Mononuclear cell (primary cell): ENCODE results near the gene KNDC1. TPM values are rescaled to one million over a fixed set of nuclear protein-coding genes. Genes with fewer than 3 reads are reported as not detected.
"Not testable (repeated sequence)": the region's sequence is repeated elsewhere in the genome, so short reads cannot be mapped to it uniquely, and the experiment has no call there.

Experiments
- H3K27me3 ChIP-seq: 2 replicates; pipeline ENCODE4 v1.6.0; 2011; ENCODE audit warnings: low read length, control low read depth; ENCODE audit not compliant: insufficient read depth
- H3K4me1 ChIP-seq: 2 replicates; pipeline ENCODE4 v1.5.1; 2011; ENCODE audit warnings: mild to moderate bottlenecking, low read length, control low read depth; ENCODE audit not compliant: insufficient read depth
- H3K4me3 ChIP-seq: 2 replicates; pipeline ENCODE4 v1.5.1; 2011; ENCODE audit warnings: mild to moderate bottlenecking, low read length, moderate library complexity
- H3K9me3 ChIP-seq: 2 replicates; pipeline ENCODE4 v1.5.1; 2011; ENCODE audit warnings: low read depth, mild to moderate bottlenecking, control low read depth, low read length
- total RNA-seq: library from RNA; depleted of rRNA; stranded (reverse); fragments of >200 nt; gene quantifications from one replicate; pipeline ENCODE4 v1.2.3, GENCODE V29; 2012

Gene KNDC1
- total RNA-seq, 1 donor: 0.94 TPM

DNA sequence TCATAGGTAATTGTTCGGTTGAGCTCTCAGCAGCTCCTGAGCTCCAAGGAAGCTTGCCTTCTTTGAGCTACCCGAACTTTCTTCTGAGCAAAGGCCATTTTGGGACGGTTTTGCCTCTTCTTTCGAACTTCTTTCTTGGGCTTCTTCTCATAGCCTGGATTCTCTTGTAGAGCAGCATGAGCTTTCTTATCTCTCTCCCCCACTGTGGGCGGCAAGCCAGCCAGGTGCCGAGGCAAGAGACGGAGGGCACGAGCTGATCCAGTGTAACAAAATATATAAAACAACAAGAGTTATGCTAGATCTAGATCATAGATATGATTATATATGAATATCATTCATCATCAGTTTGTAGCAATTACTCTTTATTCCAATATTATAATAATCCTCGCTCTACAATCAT is 16.5 kb upstream of the KNDC1 start:
- Histone ChIP-seq H3K4me3 (no peak overlapping the region), H3K9me3 (no peaks in the 10 kb centered on the region), H3K27me3 (peaks cover 12% of the 10 kb centered on the region), H3K4me1 (no peaks in the 10 kb centered on the region)

GRCh38 chr10:133144771-133145170 is 15.2 kb upstream of the KNDC1 start:
- Histone ChIP-seq H3K27me3 (peaks cover 12% of the 10 kb centered on the region), H3K4me3 (no peak overlapping the region), H3K4me1 (no peaks in the 10 kb centered on the region), H3K9me3 (no peaks in the 10 kb centered on the region)

- no peaks in the 10 kb centered on the region for H3K9me3 ChIP-seq
- H3K4me1 ChIP-seq: no peaks in the 10 kb centered on the region
- no peak overlapping the region for H3K4me3 ChIP-seq
Measured at GRCh38 chr10:133150226-133150625, 9.8 kb upstream of the KNDC1 start.

DNA sequence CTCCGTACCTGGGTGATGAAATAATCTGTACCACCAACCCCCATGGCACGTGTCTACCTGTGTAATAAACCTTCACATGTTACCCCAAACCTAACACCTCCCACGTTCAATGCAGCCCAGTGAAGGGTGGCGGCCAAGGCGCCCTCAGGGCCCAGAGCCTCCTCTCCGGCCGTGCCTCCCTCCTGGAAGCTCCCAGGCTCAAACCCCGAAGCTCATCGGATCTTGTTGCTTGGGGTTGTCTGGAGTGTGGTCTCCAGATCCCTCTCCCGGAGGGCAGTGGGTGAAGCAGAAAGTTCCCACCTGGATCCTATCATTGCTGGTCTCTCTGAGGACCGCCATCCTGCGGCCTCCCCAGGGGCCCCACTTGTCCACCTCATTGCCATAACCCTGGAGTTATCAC is 9.4 kb upstream of the KNDC1 start:
- Histone ChIP-seq H3K9me3 (no peaks in the 10 kb centered on the region), H3K4me3 (no peak overlapping the region), H3K4me1 (no peaks in the 10 kb centered on the region), H3K27me3 (peaks cover 16% of the 10 kb centered on the region)

More at GRCh38 chr10:133150226-133150625, 9.8 kb upstream of the KNDC1 start:
- H3K27me3 ChIP-seq: peaks cover 16% of the 10 kb centered on the region

DNA sequence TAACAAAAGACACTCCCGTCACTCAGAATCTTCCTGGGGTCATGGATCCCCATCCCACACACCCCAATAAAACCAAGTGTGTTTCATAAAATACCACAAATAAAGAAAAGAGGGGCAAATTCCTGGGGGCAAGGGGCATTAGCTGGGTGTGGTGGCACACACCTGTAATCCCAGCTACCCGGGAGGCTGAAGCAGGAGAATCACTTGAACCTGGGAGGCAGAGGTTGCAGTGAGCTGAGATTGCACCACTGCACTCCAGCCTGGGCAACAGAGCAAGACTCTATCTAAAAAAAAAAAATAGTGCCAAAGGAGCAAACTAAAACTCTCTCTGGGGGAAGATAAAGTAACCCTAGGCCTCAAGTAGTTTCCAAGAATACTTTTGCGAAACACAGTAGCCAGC is 8.9 kb upstream of the KNDC1 start:
- not testable (repeated sequence) for H3K4me1 ChIP-seq, H3K9me3 ChIP-seq, H3K4me3 ChIP-seq
- peaks cover 16% of the 10 kb centered on the region for H3K27me3 ChIP-seq

DNA sequence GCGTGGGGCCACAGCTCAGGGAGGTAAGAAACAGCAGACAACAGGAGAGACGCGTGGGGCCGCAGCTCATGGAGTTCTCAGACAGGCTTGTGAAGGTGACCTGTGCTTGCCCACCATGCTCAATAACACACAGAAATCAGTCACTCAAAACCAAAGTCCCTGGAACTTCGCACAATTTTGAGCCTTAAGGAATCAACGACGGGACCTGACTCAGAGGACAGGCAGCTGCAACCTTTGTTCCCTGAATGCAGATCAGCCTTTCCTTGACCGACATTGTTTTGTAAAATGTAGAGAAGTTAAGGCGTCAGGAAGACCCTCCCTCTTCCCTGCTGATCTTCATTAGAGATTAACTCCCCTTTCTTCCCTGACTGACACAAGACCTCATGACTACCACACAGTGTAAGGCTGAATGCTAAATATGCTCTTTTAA is 8.5 kb upstream of the KNDC1 start:
- H3K27me3 ChIP-seq: peaks cover 13% of the 10 kb centered on the region
- no peaks in the 10 kb centered on the region for H3K9me3 ChIP-seq
- H3K4me1 ChIP-seq: no peaks in the 10 kb centered on the region
- no peak overlapping the region for H3K4me3 ChIP-seq

GRCh38 chr10:133154411-133154810 is 5.6 kb upstream of the KNDC1 start:
- no peaks in the 10 kb centered on the region for H3K9me3 ChIP-seq
- peaks cover 6% of the 10 kb centered on the region for H3K27me3 ChIP-seq
- H3K4me1 ChIP-seq: no peaks in the 10 kb centered on the region
- no peak overlapping the region for H3K4me3 ChIP-seq

DNA sequence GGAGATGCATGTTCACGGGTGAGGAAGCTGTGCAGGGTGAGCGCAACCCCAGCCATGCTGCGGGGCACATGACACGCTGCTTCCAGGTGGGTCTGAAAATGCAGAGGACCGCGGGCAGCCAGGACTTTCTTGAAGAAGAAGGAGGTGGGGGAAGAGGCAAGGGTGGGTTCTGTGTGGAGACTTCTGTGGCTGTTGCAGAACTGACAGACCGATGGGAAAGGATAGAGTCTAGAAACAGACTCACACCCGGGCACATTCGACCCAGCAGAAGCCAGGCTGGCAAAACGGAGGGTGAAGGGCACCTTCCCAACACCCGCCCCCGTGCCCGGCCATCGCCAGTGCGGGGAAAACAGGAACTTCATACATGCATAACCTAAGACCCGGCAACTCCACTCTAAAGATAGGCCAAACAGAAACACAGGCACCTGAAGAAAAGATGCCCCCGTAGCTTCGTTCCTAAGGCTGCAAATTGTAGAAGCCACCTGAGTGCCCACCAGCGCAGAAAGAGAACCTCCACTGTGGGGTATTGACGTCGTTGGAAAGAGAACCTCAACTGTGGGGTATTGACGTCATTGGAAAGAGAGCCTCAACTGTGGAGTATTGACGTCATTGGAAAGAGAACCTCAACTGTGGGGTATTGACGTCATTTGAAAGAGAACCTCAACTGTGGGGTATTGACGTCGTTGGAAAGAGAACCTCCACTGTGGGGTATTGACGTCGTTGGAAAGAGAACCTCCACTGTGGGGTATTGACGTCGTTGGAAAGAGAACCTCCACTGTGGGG is 4.8 kb upstream of the KNDC1 start:
- no peaks in the 10 kb centered on the region for H3K9me3 ChIP-seq
- H3K27me3 ChIP-seq: peaks cover 8% of the 10 kb centered on the region
- no peak overlapping the region for H3K4me3 ChIP-seq
- no peaks in the 10 kb centered on the region for H3K4me1 ChIP-seq

GRCh38 chr10:133156674-133157579 is 3.1 kb upstream of the KNDC1 start:
- no peak overlapping the region for H3K4me3 ChIP-seq
- peaks cover 6% of the 10 kb centered on the region for H3K4me1 ChIP-seq
- peaks cover 19% of the 10 kb centered on the region for H3K27me3 ChIP-seq
- no peaks in the 10 kb centered on the region for H3K9me3 ChIP-seq

DNA sequence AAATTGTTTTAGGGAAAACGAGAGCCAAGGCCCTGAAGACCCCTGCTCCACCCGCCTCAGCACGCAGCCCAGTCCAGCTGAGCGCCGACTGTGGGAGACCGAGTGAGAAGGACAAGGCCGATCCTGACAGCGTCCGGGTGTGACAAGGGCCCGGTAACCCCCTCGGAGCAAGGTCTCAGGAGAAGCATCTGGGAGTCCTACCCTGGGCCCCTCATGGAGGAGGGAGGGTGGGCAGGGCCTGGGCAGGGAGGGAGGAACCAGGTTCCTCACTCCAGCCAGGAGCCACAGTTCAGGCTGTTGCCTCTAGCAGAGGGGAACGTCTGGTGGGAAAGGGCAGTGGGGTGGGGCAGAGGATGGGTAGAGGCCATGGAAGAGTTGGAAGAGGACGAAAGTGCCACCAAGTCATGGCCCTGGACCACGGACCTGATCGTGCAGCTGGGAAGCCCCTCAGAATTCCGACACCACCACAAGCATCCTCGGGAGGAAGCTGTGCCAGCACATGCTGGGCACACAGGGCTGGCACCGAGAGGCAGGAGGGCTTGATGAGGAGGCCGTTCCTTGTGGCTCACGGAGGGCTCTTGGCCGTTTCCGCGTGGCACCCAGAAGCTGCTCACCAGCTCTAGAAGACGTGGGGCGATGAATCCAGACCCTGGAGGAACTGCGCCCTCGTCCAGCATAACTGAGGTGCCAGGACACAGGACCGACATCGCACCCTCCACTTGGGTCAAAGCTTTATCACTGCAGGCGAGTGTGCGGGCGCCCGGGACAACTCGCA is 2.2 kb upstream of the KNDC1 start:
- H3K27me3 ChIP-seq: peaks cover 23% of the 10 kb centered on the region
- peaks cover 6% of the 10 kb centered on the region for H3K4me1 ChIP-seq
- no peak overlapping the region for H3K4me3 ChIP-seq
- no peaks in the 10 kb centered on the region for H3K9me3 ChIP-seq

GRCh38 chr10:133158437-133158755 is 1.6 kb upstream of the KNDC1 start:
- H3K27me3 ChIP-seq: peaks cover 23% of the 10 kb centered on the region
- no peak overlapping the region for H3K4me3 ChIP-seq
- H3K9me3 ChIP-seq: no peaks in the 10 kb centered on the region
- H3K4me1 ChIP-seq: peaks cover 6% of the 10 kb centered on the region

DNA sequence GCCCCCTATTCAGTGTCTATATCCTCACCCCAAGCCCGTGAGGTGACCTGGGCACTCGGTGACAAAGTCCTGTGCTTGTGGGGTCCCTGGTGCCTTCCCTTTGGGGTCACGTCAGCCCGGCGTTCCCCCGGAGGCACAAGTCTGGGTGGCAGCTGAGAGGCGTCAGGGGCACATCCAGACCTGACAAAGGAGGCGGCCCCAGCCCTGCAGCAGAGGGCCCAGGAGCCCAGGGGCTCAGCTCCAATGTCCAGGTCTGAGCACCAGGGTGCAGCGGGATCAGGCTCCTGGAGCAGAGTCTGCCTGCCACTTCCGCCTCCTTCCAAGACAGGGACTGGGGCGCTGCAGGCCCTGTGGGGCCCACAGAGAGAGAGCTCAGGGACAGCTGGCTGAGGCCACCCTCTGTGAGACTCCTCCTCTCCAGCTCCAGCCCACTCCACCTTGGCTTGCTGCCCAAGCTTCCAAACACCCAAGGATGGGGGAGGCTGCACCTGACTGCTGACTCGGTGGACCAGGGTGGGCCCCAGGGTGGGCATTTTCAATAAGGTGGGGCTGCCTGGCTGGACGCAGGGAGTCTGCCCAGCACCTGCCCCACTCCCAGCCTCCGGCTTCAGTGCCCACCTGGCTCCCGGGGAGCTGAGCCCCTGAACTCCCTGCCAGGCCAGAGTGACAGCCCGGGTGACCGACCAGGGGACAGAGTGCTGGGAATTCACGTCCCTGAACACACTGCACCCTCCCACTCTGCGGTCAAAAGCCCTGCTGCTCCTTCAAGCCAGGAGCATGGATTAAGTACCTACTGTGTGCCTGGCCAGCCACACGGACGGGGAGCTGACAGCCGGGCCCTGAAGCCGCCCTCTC is 1.0 kb upstream of the KNDC1 start:
- Histone ChIP-seq H3K4me1 (peaks cover 6% of the 10 kb centered on the region), H3K9me3 (no peaks in the 10 kb centered on the region), H3K4me3 (no peak overlapping the region), H3K27me3 (peaks cover 23% of the 10 kb centered on the region)

- peaks cover 6% of the 10 kb centered on the region for H3K4me1 ChIP-seq
- H3K4me3 ChIP-seq: no peak overlapping the region
- peaks cover 23% of the 10 kb centered on the region for H3K27me3 ChIP-seq
- H3K9me3 ChIP-seq: no peaks in the 10 kb centered on the region
Measured at GRCh38 chr10:133159611-133159949, 439 bp upstream of the KNDC1 start.

- Histone ChIP-seq H3K4me1 (peaks cover 6% of the 10 kb centered on the region), H3K27me3 (peaks cover 23% of the 10 kb centered on the region), H3K9me3 (no peaks in the 10 kb centered on the region), H3K4me3 (peak overlapping the region; percentile 13)
Measured at GRCh38 chr10:133160826-133161471, 930 bp downstream of the KNDC1 start.
